ENCODE data around the gene GAS6.

- TF ChIP-seq CTCF (IDR thresholded peaks at IDR 0.05): no peak
- no peak for TF ChIP-seq POLR2A (IDR thresholded peaks at IDR 0.05)
These were observed 80.5 kb downstream of the GAS6 start for GRCh38 chr13:113783200-113783881.
